Activated CD4-positive, alpha-beta T cell treated with anti-CD3 and anti-CD28 coated beads, Interleukin-2, amount 10 ng/mL, durations not matched to agents 7 days and 5 days (primary cell): ENCODE data around the gene NDUFA7. TPM values are rescaled to one million over a fixed set of nuclear protein-coding genes. Genes with fewer than 3 reads are reported as not detected.
"Not testable (repeated sequence)": the region's sequence is repeated elsewhere in the genome, so short reads cannot be mapped to it uniquely, and the experiment has no call there.

Experiments
- CTCF ChIA-PET: fragments of 350-600 bp; sonication (Branson Sonifier 250); formaldehyde crosslinking; loops from one replicate; lab custom pipeline; 2021; ENCODE audit warnings: antibody characterized with exemption; lab: Charles Lee
- POLR2A ChIA-PET: fragments of 350-600 bp; sonication (Branson Sonifier 250); formaldehyde crosslinking; loops from one replicate; lab custom pipeline; 2021; ENCODE audit warnings: antibody characterized with exemption; lab: Charles Lee
- DNase-seq: peaks from one replicate; pipeline ENCODE4 v3.0.0-alpha.2; 2020
- H3K27ac Mint-ChIP-seq: one replicate; pipeline ENCODE4 v1.8.0; 2021; ENCODE audit warnings: mild to moderate bottlenecking, moderate library complexity, mixed read lengths
- H3K27me3 Mint-ChIP-seq: one replicate; pipeline ENCODE4 v1.8.0; 2021; ENCODE audit warnings: mixed read lengths
- H3K36me3 Mint-ChIP-seq: one replicate; pipeline ENCODE4 v1.8.0; 2021; ENCODE audit warnings: low read depth, mixed read lengths
- H3K4me1 Mint-ChIP-seq: one replicate; pipeline ENCODE4 v1.8.0; 2021; ENCODE audit warnings: mixed read lengths
- H3K4me3 Mint-ChIP-seq: one replicate; pipeline ENCODE4 v1.8.0; 2021; ENCODE audit warnings: mild to moderate bottlenecking, moderate library complexity, mixed read lengths
- H3K9me3 Mint-ChIP-seq: one replicate; pipeline ENCODE4 v1.8.0; 2021; ENCODE audit warnings: mixed read lengths
- total RNA-seq, 2 experiments: library from RNA; stranded (reverse); gene quantifications; one replicate each; pipeline ENCODE4 v1.2.3, GENCODE V29; 2021

Gene NDUFA7
- total RNA-seq, 2 experiments from 2014 or later: 61.8 to 65.6 TPM

GRCh38 chr19:8264248-8264647, 56.9 kb downstream of the NDUFA7 start:
- H3K4me3 Mint-ChIP-seq, H3K27ac Mint-ChIP-seq, H3K27me3 Mint-ChIP-seq, H3K9me3 Mint-ChIP-seq, CTCF ChIA-PET, POLR2A ChIA-PET, H3K36me3 Mint-ChIP-seq: not testable (repeated sequence)
- peak; percentile 2 for DNase-seq
- H3K4me1 Mint-ChIP-seq: peaks cover 28% of the 10 kb centered on the region

GRCh38 chr19:8262431-8262830, 58.7 kb downstream of the NDUFA7 start:
- Mint-ChIP-seq H3K9me3 (no peaks in the 10 kb centered on the region), H3K27me3 (no peaks in the 10 kb centered on the region), H3K27ac (no peak overlapping the region), H3K36me3 (no peaks in the 10 kb centered on the region), H3K4me1 (peaks cover 17% of the 10 kb centered on the region), H3K4me3 (no peak overlapping the region)
- ChIA-PET CTCF (no interaction called here), POLR2A (no interaction called here)
- peak; percentile 4 for DNase-seq

- Mint-ChIP-seq H3K4me1 (peaks cover 22% of the 10 kb centered on the region), H3K36me3 (peaks cover 5% of the 10 kb centered on the region), H3K4me3 (no peak overlapping the region), H3K27ac (no peak overlapping the region), H3K27me3 (no peaks in the 10 kb centered on the region), H3K9me3 (no peaks in the 10 kb centered on the region)
- ChIA-PET CTCF (interaction anchor here (0.6 kb wide), 2 partner anchors 8 to 408 kb away, joined by 3 read pairs; no protein-coding TSS in a partner anchor), POLR2A (no interaction called here)
- no peak for DNase-seq
Observed at GRCh38 chr19:8261881-8262280, 59.3 kb downstream of the NDUFA7 start.

- POLR2A ChIA-PET: no interaction called here
- no peaks in the 10 kb centered on the region for H3K27me3 Mint-ChIP-seq
- CTCF ChIA-PET: interaction anchor here (0.6 kb wide), 2 partner anchors 8 to 407 kb away, joined by 3 read pairs; no protein-coding TSS in a partner anchor
Observed at GRCh38 chr19:8261347-8261746, 59.8 kb downstream of the NDUFA7 start.

More at GRCh38 chr19:8261347-8261746, 59.8 kb downstream of the NDUFA7 start:
- H3K36me3 Mint-ChIP-seq: peaks cover 5% of the 10 kb centered on the region
- peaks cover 24% of the 10 kb centered on the region for H3K4me1 Mint-ChIP-seq
- no peaks in the 10 kb centered on the region for H3K9me3 Mint-ChIP-seq
- DNase-seq: no peak
- H3K4me3 Mint-ChIP-seq: no peak overlapping the region
- no peak overlapping the region for H3K27ac Mint-ChIP-seq

Other genes starting within 250 kb of the NDUFA7 start
- not detected for gene FBN3, start 171.8 kb downstream of the NDUFA7 start, total RNA-seq
- gene CERS4, start 112.0 kb downstream of the NDUFA7 start, total RNA-seq: 10 to 100 TPM; 26.7 to 33.1 TPM
- gene CD320, start 13.0 kb downstream of the NDUFA7 start, total RNA-seq: 10 to 100 TPM; 32.1 to 36.3 TPM
- gene RPS28, start 121 bp upstream of the NDUFA7 start, total RNA-seq: 1,000 to 10,000 TPM; 1,480 to 2,023 TPM
- gene KANK3, start 21.9 kb upstream of the NDUFA7 start, total RNA-seq: 1 to 10 TPM; 1.3 to 2.7 TPM
- not detected for gene ANGPTL4, start 42.8 kb upstream of the NDUFA7 start, total RNA-seq
- 100 to 1,000 TPM; 104 to 107 TPM for gene RAB11B, start 69.0 kb upstream of the NDUFA7 start, total RNA-seq
- gene MARCHF2, start 91.9 kb upstream of the NDUFA7 start, total RNA-seq: 10 to 100 TPM; 26.4 to 29.0 TPM
- gene HNRNPM, start 123.6 kb upstream of the NDUFA7 start, total RNA-seq: 100 to 1,000 TPM; 248 to 265 TPM
- 1 to 10 TPM; 3.8 to 6.7 TPM for gene PRAM1, start 181.3 kb upstream of the NDUFA7 start, total RNA-seq
- gene ZNF414, start 192.8 kb upstream of the NDUFA7 start, total RNA-seq: 10 to 100 TPM; 46.8 to 47.3 TPM